Stimulated activated CD4-positive, alpha-beta T cell treated with anti-CD3 and anti-CD28 coated beads, Interleukin-2, amount 100 ng/mL, for 4 hours (primary cell): Measurements from ENCODE around the gene IQCM.

Source experiments
- DNase-seq: peaks from one replicate; pipeline ENCODE4 v3.0.0-alpha.2; 2020; ENCODE audit warnings: low read depth

IQCM gene

DNA sequence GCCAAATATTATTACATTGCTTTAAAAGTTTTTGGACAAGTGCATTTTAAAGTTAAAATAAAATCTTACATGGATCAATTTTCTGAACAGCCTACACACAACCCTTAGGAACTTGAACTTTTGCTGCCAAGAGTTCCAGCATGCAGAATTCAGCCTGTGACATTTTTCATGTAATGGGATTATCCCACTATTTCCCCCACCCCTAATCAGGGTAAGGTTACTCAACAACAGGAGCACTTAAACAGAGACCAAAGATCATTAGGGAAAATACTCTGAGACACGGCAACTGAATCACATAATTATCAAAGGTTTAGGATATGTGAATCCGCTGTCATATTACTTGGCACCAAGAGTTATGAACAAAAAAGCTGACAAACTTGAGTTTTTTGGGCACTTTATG is 47.2 kb downstream of the IQCM start:
- no peak for DNase-seq

DNA sequence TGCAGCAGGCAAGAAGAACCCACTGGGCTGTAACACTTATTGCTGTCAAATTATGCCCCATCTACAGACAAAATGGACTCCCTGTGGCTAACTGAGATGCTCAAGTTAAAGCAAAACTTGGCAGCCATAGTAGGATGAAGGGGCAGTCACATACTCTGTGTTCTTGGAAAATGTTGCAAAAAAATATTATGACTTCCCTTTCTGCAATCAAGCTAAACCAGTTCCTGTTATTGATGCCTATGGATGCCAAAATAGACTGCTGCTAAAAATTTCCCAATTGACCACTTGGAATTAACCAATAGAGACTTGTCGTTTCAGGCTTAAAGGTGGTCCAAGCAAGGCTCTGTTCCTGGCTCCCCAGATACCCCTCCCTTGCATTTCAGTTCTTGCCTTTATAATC is 49.5 kb downstream of the IQCM start:
- no peak for DNase-seq

DNA sequence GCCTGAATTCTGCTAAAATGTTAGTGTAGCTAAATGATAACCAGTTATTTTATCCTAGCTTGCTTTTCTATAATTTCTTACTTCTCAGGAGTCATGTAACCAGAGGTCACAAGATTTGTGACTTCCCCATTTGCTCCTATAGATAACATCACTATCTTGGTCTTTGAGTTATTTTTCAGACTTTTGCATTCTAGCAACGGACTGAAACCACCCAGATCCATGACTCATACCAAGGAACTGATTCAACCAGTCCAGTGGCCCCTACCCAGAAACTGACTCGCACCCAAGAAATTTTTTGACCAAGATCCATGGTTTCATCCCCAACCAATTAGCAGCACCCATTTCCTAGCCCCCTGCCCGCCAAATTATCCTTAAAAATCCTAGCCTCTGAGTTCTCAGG is 50.0 kb downstream of the IQCM start:
- no peak for DNase-seq

DNA sequence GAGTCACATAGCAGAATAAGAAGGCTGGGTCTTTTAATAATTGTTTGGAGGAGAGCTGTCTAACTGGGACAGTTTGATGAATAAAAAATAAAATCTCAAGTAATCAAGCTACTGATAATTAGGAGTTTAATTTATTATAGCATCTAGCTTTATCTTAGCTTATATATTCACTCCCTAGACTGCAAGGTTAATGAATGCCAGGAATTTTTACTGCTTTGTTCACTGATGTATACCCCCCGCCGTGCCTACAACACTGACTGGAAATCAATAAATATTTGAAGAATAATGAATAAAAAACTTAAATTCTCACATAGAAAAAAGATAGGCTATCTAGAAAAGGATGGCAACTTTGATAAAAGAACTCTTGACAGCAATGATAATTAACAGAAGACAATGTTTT is 59.7 kb downstream of the IQCM start:
- DNase-seq = no peak

DNA sequence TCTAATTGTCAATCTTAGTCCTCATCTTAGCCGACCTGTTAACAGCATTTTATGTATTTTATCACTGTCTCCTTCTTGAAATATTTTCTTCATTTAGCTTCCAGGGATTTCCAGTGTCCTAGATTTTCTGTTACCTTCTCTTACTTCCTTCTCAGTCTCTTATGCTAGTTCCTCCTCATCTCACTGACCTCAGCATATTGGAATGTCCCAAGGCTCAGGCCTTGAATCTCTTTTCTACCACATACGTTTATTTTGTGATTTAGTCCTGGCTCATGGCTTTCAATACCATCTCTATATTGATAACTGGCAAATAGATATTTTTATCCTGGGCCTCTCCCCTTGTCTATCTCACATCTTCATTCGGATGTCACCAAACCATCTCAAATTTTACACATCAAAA is 61.1 kb downstream of the IQCM start:
- DNase-seq = no peak

DNA sequence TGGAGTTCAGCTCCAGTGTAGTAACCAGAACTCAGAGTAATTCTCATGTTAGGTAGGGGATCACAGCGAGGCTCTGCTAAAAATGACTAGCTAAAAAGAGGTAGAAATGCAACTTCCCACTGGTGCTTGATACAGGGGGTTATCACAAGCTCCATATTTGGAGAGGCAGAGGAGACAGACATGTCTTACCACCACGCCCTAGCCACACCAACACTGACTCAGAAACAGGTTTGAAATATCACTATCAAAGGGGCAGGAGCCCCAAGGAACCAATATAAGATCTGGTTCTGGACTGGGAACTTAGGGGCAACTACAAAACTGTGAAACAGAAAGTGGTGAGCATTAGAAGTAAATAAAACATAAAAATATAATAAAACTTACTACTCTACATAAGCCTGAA is 62.9 kb downstream of the IQCM start:
- no peak for DNase-seq

DNA sequence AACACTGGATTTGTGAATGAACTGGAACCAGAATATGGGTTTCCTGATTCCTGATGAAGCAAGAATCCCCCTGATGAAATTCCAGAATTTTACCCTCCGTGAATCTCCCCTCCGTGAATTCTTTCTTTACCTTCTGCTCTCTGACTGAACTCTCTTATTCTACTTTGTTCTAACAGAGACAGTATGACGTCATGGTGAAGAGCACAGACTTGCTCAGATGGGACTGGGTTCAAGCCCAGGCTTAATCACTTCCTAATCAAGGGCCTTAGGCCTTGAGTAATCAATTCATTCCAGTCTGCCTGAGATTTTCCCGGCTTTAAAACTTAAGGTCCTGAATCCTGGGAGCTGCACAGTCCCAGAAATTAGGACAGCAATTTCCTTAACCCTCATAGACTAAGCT is 64.5 kb downstream of the IQCM start:
- no peak for DNase-seq

DNA sequence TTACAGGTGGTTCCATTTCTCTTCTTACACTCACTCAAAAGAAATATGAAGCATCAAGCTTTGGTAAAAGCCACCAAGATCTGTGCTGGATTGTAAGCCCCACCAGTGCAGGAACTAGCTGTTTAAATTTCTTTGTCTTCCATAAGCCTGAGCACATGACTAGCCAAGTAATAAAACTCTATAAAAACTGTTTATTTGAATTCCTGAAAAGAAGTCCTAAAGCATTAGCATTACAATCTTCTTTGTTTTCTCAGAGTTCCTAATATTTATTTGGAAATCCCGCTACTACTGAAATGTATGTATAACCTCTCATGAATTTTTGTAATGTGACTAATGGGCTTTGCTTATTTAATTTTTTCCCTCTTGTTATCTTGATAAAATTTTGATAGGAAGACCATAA is 65.9 kb downstream of the IQCM start:
- no peak for DNase-seq

DNA sequence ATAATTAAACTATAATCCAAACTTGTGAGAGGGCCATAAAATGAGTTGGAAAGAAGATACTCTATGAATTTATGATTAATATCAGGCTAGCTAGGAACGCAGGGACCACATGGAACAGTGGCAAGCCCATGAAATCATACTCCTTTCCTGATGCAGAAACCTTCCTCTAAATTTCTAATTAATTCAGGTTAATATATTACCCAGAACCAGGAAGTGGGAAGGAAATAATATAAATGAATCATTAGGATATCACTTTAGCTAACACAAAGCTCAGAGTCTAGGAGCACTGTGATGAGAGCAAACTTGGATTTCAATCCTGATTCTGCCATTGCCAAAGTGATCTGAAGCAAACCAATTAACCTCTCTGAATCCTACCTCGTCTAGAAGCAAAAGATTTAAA is 68.0 kb downstream of the IQCM start:
- DNase-seq = no peak

DNA sequence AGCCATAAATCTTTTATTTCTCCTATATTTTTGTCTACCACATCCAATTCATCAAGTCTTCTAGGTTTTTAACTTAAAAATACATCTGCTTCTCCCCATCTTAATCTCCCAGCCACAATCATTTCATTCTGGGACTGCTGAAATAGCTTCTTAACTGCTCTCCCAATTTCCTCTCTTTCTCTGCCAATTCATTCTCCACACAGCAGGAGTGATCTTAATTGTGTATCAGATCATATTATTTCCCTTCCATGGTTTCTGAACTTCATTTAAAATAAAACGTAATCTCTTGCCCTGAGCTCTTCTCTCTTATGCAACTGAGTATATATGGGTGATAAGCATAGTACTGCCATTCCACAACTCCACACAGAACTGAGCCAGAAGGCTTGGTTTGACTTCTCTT is 69.4 kb downstream of the IQCM start:
- DNase-seq = no peak

DNA sequence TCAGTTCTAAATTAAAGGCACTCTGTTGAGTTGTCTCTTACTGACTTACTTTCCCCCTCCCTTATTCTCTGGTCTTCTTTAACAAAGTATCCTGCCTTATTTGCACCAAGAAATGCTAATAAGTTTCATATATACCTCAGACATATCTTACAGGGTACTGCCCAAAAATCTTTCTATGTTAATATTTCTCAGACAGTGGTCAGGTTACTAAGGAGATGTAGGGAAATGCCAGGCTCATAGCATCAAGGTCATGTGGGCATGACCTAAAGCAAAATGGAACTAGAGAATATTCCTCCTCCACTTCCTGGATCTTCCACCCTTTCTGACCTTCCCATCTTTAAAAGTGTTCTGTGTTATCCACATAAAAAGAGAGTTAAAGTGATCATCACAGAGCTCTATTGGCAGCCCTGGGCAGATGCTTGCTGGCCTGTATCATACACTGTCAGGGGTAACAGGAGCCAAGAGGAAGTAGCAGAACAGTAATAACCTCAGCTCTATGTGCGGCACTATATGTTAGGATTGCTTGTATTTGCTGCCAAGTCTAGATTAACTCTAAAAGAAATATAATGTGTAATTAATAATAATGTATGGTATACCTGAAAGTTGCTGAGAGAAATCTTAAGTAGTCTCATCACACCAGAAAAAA is 74.3 kb downstream of the IQCM start:
- DNase-seq = no peak

DNA sequence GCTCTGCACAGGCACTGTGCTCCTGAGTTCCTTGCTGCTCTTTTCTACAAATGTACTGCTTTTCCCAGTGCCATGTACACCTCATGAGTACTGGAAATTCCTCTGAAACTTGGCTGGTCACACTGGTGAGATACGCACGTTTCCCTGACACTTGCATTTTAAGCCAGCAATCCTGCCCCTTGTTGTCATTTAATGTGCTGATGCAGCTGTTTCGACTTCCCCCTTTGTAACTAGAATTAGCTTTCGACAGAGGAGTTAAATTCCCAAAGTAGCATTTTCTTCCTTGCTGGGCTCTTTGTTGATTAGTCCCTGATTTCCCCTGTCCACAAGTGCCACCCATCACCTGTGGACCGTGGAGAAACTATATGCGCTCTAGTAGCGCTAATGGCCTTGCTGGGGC is 77.5 kb downstream of the IQCM start:
- no peak for DNase-seq

DNA sequence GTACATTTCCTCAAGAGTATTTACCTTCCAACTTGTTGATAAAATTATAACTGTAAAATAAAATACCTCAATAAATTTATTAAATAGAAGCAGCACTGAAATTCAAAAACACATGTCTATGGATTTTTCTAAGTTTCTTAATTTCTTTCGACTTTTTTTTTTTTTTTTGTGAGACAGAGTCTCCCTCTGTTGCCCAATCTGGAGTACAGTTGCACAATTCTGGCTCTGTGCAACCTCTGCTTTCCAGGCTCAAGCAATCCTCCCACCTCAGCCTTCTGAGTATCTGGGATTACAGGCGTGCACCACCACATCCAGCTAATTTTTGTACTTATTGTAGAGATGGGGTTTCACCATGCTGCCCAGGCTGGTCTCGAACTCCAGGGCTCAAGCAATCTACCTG is 79.8 kb downstream of the IQCM start:
- DNase-seq = no peak

DNA sequence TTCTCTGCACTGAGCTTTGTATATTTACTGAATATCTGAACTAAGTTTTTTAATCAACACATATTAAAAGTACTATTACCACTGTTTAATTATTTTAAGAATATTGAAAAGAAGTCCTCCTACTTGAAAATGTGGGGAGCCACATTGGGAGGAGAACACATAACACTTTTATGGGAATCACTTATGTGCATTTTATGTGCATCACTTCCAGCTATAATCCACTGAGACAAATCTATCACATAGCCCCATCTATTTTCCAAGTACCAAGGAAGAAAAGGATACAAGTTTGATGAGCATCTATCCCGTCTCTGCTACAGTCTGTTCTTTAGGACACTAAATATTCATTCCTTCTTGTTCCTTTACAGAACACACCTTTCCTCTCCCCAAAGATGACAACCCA is 87.2 kb downstream of the IQCM start:
- no peak for DNase-seq

DNA sequence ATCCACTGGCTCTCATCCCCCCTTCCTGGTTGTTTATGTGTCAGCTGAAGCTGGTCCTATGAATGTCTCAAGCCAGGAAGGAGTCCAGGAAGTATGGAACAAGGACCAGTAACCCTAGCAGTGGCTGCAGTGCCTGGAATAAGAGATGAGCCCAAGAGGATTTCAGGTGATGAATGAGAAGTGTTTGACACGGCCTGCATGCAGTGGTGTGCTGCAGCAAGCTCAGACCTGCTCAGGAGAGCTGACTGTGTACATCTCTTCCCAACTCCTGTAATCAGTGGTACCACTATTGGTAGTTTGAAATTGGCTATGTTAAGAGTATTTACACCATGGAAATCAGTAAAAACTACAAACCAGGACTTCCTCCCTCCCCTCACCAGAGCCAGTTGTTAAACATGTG is 88.0 kb downstream of the IQCM start:
- no peak for DNase-seq

DNA sequence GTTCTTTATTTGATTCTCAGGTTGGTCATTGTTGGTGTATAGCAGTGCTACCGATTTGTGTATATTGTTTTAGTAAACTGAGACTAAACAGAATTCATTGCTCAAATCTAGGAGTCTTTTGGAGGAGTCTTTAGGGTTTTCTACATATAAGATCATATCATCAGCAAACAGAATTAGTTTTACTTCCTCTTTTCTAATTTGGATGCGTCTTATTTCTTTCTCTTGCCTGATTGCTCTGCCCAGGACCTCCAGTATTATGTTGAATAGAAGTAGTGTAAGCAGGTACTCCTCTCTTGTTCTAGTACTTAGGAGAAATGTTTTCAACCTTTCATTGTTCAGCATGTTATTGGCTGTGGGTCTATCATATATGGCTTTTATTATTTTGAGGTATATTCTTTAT is 92.6 kb downstream of the IQCM start:
- DNase-seq = no peak

DNA sequence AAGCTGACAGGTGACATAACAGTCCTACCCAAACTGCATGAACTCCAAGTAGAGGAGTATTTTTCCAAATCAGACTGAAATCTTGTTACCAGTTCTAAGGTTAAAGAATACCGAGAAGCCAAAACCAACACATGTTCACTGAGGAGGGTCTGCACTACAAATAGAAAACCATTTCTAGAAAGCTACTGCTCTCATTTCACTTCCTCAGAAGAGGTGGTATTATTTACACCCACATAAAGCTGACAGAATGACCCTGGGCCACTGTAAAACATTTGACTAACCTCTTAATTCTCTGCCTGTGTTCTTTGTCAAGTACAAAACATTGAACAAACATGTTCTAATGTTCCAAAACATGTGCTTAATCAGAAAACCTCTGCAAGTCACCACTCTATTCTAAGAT is 95.8 kb downstream of the IQCM start:
- DNase-seq = no peak

DNA sequence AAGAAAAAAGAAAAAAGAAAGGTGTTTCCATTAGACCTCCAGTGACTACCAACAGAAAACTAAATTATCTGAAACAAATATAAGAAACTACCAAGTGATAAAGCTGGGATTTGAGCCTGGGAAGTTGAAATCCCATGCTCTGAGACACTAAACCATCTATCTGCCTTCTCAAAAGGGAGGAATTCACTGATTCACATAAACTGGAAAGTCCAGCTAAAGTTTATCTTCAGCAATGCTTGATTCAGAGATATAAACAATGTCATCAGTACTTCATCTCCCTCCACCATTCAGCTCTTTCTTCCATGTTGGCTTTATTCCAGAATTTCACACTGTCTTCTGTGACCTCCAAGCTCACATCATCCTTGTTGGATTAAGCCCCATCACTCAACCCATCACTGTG is 96.3 kb downstream of the IQCM start:
- DNase-seq = no peak

DNA sequence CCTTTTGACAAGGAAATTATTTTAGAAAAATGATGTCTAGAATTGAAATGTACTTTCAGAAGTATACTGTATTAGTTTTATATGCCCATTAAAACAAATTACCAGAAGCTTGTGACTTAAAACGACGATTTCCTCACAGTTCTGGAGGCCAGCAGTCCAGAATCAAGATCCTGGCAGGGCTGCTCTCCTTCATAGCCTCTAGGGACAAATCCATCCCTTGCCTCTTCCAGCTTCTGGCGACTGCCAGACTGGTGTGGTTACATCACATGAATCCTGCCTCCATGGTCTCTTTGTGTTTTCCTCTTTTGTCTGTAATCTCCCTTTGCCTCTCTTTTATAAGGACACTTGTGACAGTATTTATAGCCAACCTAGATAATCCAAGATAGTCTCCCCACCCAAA is 97.1 kb downstream of the IQCM start:
- no peak for DNase-seq

DNA sequence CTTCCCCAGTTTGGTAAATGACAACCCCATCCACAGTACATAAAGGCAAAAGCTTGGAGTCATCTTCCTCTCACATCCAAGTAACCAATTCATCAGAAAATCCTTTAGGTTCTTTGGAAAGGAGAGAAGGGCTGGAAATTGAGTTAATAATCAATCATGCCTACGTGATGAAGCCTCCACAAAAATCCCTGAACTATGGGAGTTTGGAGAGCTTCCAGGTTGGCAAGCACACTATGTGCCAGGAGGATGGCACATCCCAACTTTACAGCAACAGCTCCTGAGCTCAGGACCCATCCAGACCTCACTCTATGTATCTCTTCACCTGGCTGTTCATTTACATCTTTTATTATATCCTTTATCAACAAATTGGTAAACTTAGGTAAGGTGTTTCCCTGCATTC is 98.9 kb downstream of the IQCM start:
- no peak for DNase-seq

DNA sequence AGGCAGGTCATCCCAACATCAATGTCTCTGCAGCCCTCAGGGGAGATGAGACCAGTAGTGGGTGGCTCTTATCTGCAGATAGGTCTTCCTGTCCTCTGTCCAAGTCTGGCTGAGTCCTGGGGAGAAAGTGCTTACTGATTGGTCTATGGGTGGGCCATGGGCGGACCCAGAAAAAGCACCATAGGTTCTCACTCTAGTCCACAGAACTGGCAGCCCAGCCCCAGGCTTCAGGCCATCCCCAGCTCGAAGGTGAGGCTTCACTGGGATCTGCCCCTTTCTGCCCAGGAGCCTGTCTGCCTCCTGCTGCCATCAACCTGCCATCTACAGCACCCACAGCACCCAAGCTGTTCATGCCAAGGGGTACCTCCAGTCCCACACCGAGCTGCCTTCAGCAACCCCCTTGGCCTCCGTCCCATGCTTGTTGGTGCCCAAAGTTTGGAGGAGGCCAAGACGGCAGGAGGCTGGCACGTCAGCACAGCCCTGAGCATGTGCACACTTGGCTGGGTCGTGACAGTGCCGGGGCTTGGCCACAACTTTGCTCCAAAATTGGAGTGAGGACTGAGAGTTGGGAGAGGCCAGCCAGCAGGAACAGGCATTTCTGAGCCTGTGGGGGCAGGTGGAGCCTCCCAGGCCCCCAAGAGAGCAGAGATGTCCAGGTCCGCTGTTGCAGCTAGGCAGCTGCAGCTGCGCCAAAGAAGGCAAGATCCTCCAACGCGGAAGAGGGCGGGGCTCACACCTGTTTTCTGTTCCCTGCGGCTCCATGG is 99.6 kb downstream of the IQCM start:
- no peak for DNase-seq

DNA sequence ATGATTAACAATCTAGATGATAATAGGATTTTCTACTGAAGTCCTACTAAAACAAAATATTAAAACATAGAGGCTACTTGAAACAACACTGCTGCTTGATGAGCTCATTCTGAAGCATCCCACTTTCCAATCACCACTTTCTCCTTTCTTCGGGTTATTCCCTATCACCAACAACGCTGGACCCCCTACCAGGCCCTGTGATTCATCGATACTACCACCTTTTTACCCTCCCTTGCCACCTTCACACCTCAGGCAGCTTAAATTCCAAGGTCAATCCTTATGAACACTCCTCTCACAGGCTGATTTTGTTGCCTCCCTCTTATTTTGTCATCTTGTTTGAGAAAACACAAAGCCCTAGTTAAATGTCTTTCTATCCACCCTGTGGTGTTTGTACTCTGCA is 102.6 kb downstream of the IQCM start:
- no peak for DNase-seq

DNA sequence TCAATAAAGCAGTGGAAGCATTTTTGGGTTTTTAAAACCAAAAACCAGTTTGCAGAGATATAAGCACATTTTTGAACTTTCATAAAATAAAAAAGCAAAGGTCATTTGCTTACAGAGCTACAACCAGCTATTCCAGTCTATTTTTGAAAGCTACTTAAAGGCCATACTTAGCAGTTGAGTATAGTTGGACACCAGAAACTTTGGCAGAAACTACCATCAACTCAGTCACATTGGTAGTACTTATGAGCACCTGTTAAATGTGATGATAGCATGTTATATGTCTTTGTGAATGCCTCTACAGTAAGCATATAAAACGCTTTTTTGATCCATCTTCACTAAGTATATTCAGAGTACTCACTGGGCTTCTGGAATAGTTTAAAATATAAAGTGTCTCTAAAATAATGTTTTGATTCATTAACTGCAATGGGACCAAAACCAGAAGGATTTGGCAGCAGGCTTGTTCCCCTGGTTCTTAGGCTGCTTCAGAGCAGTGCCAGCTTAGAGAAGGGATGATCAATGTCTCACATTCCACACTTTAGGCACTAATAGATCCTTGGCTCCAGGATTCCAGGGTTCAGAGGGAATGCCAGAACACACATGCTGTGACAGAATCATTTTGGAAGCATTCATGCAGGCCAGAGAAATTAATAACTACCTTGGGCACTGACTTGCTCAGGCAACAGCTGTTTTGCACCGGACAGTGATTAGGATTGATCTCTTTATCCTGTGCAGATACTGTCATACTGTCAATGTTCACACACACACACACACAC is 103.9 kb downstream of the IQCM start:
- DNase-seq = no peak
